HG03469 (cell line): ENCODE data around the gene PGBD5.

Experiments used
- ATAC-seq: cut with Tn5 transposase; IDR thresholded peaks from one replicate; pipeline ENCODE4 v1.9.1; 2021; ENCODE audit warnings: mild to moderate bottlenecking, moderate library complexity, moderate number of reproducible peaks; ENCODE audit not compliant: unreplicated experiment

The PGBD5 gene

GRCh38 chr1:230377851-230378250 lies 48.3 kb downstream of the PGBD5 start:
- no peak for ATAC-seq

- ATAC-seq: no peak
Measured at GRCh38 chr1:230377324-230377723, 48.8 kb downstream of the PGBD5 start.

GRCh38 chr1:230376296-230376695 lies 49.8 kb downstream of the PGBD5 start:
- ATAC-seq: no peak

GRCh38 chr1:230375780-230376179 lies 50.4 kb downstream of the PGBD5 start:
- ATAC-seq: no peak

- ATAC-seq: no peak
Measured at GRCh38 chr1:230375147-230375546, 51.0 kb downstream of the PGBD5 start.

GRCh38 chr1:230371923-230372703 lies 54.0 kb downstream of the PGBD5 start:
- ATAC-seq: no peak

GRCh38 chr1:230370109-230370508 lies 56.0 kb downstream of the PGBD5 start:
- no peak for ATAC-seq

- ATAC-seq: no peak
Measured at GRCh38 chr1:230368871-230369270, 57.3 kb downstream of the PGBD5 start.

GRCh38 chr1:230368363-230368762 lies 57.8 kb downstream of the PGBD5 start:
- ATAC-seq: no peak

GRCh38 chr1:230366504-230366915 lies 59.6 kb downstream of the PGBD5 start:
- no peak for ATAC-seq

- ATAC-seq: no peak
Measured at GRCh38 chr1:230365723-230366307, 60.3 kb downstream of the PGBD5 start.

GRCh38 chr1:230362949-230363348 lies 63.2 kb downstream of the PGBD5 start:
- no peak for ATAC-seq

GRCh38 chr1:230361941-230362340 lies 64.2 kb downstream of the PGBD5 start:
- no peak for ATAC-seq

GRCh38 chr1:230359992-230360668 lies 66.0 kb downstream of the PGBD5 start:
- no peak for ATAC-seq

GRCh38 chr1:230356869-230357794 lies 69.0 kb downstream of the PGBD5 start:
- no peak for ATAC-seq

GRCh38 chr1:230356190-230356589 lies 69.9 kb downstream of the PGBD5 start:
- no peak for ATAC-seq

- no peak for ATAC-seq
Measured at GRCh38 chr1:230355594-230355993, 70.5 kb downstream of the PGBD5 start.

GRCh38 chr1:230355128-230355527 lies 71.0 kb downstream of the PGBD5 start:
- ATAC-seq: no peak

GRCh38 chr1:230354005-230354404 lies 72.1 kb downstream of the PGBD5 start:
- no peak for ATAC-seq

GRCh38 chr1:230352537-230352936 lies 73.6 kb downstream of the PGBD5 start:
- no peak for ATAC-seq

GRCh38 chr1:230351983-230352382 lies 74.1 kb downstream of the PGBD5 start:
- ATAC-seq: no peak
